T1000 (cell line): ENCODE measurements around the gene RAB8A.
"Not testable (repeated sequence)": the region's sequence is repeated elsewhere in the genome, so short reads cannot be mapped to it uniquely, and the experiment has no call there.

Experiments used
- DNase-seq: peaks from one replicate; lab custom pipeline; 2025; ENCODE audit warnings: mixed read lengths; lab: John Stamatoyannopoulos, UW

RAB8A gene

GRCh38 chr19:16078759-16079707 lies 32.7 kb upstream of the RAB8A start:
- DNase-seq: peak; percentile 41

- no peak for DNase-seq
Observed at GRCh38 chr19:16084067-16084685, 27.5 kb upstream of the RAB8A start.

GRCh38 chr19:16085115-16085514 lies 26.6 kb upstream of the RAB8A start:
- DNase-seq: no peak

- DNase-seq: not testable (repeated sequence)
Observed at GRCh38 chr19:16087404-16087803, 24.3 kb upstream of the RAB8A start.

- DNase-seq: no peak
Observed at GRCh38 chr19:16087940-16088339, 23.7 kb upstream of the RAB8A start.

GRCh38 chr19:16088351-16089009 lies 23.2 kb upstream of the RAB8A start:
- DNase-seq: no peak

- no peak for DNase-seq
Observed at GRCh38 chr19:16089010-16089846, 22.5 kb upstream of the RAB8A start.

- DNase-seq: no peak
Observed at GRCh38 chr19:16091546-16092475, 19.9 kb upstream of the RAB8A start.

GRCh38 chr19:16094360-16095070 lies 17.2 kb upstream of the RAB8A start:
- DNase-seq: no peak

- DNase-seq: no peak
Observed at GRCh38 chr19:16095071-16095571, 16.6 kb upstream of the RAB8A start.

GRCh38 chr19:16096280-16096855 lies 15.3 kb upstream of the RAB8A start:
- DNase-seq: no peak

GRCh38 chr19:16098416-16098768 lies 13.3 kb upstream of the RAB8A start:
- DNase-seq: no peak

- no peak for DNase-seq
Observed at GRCh38 chr19:16098821-16099220, 12.9 kb upstream of the RAB8A start.

GRCh38 chr19:16099314-16099965 lies 12.2 kb upstream of the RAB8A start:
- DNase-seq: not testable (repeated sequence)

- no peak for DNase-seq
Observed at GRCh38 chr19:16100524-16100923, 11.2 kb upstream of the RAB8A start.

GRCh38 chr19:16104722-16105121 lies 7.0 kb upstream of the RAB8A start:
- DNase-seq: no peak

- DNase-seq: no peak
Observed at GRCh38 chr19:16106121-16106520, 5.6 kb upstream of the RAB8A start.

GRCh38 chr19:16111909-16112752 lies 442 bp downstream of the RAB8A start:
- DNase-seq: no peak
